ENCODE results near the gene DUSP3.

DUSP3 gene

DNA sequence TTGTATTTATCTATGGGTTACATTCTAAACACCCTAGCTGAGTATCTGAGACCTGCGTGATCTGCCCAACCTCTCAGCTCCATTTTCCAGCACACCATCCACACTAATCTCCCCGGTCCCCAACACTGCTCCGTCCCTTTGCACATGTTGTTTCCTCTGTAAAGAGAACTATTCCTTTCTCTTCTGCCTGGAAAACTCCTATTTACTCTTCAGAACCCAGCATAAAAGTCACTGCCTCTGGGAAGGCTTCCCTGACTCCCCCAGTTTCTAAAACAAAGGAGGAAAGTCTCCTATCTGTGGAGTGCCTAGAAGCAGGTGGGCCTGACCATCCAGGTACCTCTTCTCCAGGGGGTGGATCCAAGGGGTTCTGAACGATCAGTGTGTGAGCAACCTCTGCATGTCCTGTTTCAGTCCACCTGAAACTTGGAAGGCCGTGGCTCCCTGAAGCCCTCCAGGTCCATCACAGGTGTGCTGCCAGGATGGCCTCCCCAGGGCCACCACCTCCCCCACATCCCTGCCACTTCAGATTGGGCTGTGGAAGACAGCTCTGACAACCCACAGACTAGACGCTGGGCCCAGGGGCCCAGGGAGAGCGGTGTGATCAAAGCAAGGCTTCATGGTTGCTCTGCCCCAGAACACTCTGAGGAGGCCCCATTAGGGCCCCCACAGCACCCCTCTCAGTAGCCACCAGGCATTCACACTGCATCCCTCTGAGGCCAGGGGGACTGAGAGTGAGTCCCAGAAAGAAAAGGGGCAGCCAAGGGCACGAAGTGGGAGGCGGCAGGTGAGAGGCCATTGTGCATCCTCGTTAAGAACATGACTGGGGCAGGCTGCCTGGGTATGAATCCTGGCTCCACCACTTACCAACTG is 33.9 kb upstream of the DUSP3 start:
- TF ChIP-seq GATA2 (IDR thresholded peaks at IDR 0.05; ENCODE audit: low read depth, low read length) (no peak), GATA3 (IDR thresholded peaks at IDR 0.05; ENCODE audit: low read depth, low read length) (no peak)

GRCh38 chr17:43810823-43811222 is 32.0 kb upstream of the DUSP3 start:
- TF ChIP-seq GATA3 (IDR thresholded peaks at IDR 0.05; ENCODE audit: low read depth, low read length) (no peak), GATA2 (IDR thresholded peaks at IDR 0.05; ENCODE audit: low read depth, low read length) (no peak)

GRCh38 chr17:43810226-43810715 is 31.5 kb upstream of the DUSP3 start:
- no peak for TF ChIP-seq GATA3 (IDR thresholded peaks at IDR 0.05; ENCODE audit: low read depth, low read length)
- no peak for TF ChIP-seq GATA2 (IDR thresholded peaks at IDR 0.05; ENCODE audit: low read depth, low read length)

DNA sequence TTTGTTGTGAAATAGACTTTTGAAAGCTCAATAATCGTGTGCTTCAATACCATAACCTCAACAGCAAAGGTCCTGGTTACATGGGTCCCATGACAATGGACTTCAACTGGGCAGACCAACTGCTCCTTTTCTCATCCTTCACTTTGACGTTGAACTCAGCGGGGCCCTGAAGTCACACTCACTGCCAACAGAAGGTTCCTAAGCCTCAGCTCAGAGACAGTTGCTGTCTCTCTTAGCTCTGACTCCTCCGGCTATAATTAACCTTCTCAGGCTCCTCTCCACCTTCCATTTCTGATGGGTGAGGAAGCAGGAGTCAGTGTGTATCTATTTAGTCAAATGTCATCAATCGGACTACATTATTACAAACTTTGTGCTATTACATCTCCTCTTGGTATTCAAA is 30.3 kb upstream of the DUSP3 start:
- TF ChIP-seq GATA2 (IDR thresholded peaks at IDR 0.05; ENCODE audit: low read depth, low read length) (no peak), GATA3 (IDR thresholded peaks at IDR 0.05; ENCODE audit: low read depth, low read length) (no peak)

- TF ChIP-seq GATA2 (IDR thresholded peaks at IDR 0.05; ENCODE audit: low read depth, low read length), result no peak
- no peak for TF ChIP-seq GATA3 (IDR thresholded peaks at IDR 0.05; ENCODE audit: low read depth, low read length)
Measured at GRCh38 chr17:43808076-43808475, 29.3 kb upstream of the DUSP3 start.

DNA sequence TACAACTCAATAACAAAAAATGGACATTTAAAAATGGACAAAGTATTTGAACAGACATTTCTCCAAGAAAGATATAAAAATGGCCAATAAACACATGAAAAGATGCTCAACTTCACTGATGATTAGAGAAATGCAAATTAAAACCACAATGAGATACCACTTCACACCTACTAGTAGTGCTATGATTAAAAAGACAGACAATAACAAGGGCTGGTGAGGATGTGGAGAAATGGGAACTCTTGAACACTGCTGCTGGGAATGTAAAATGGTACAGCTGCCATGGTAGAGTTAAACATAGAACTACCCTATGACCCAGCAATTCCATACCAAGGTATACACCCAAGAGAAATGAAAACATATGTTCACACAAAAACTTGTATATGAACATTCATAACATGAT is 26.3 kb upstream of the DUSP3 start:
- TF ChIP-seq GATA2 (IDR thresholded peaks at IDR 0.05; ENCODE audit: low read depth, low read length) (no peak), GATA3 (IDR thresholded peaks at IDR 0.05; ENCODE audit: low read depth, low read length) (no peak)

- no peak for TF ChIP-seq GATA3 (IDR thresholded peaks at IDR 0.05; ENCODE audit: low read depth, low read length)
- TF ChIP-seq GATA2 (IDR thresholded peaks at IDR 0.05; ENCODE audit: low read depth, low read length), result no peak
Measured at GRCh38 chr17:43803758-43804157, 25.0 kb upstream of the DUSP3 start.

DNA sequence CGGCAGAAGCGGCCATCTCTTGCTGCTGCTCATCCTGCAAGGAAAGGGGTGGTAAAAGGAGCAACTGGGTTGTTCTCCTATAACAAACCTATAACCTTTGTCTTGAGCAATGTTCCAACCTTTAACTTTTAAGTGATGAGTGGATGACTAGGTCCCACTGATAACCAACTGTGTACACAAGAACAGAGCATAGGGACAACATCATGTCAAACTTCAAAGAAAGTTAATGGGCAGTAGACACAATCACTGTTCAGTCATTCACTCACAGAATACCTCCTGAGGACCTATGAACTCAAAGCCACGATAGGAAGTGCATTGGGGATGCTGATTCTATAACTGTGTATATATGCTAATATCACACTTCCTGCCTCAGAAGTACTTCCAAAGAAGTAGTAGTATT is 23.1 kb upstream of the DUSP3 start:
- TF ChIP-seq GATA2 (IDR thresholded peaks at IDR 0.05; ENCODE audit: low read depth, low read length) (no peak), GATA3 (IDR thresholded peaks at IDR 0.05; ENCODE audit: low read depth, low read length) (no peak)

DNA sequence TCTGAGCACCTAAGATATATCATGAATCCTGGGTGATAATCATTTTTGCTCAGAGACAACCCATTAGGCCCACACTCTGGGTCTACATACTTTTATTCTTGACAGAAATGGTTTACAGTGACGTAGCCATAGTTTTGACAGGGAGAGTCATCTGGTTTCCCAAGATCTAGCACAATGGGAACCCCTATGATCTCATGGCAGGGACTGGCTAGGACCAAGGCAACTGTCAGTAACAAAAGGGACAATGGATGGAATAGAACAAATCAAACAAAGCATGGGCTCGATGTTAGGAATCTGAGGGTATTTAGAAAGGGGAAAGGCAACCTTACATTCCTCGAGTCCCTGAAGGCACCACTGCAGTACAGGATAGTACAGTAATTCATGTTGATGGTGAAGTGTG is 22.0 kb upstream of the DUSP3 start:
- TF ChIP-seq GATA3 (IDR thresholded peaks at IDR 0.05; ENCODE audit: low read depth, low read length) (no peak), GATA2 (IDR thresholded peaks at IDR 0.05; ENCODE audit: low read depth, low read length) (no peak)

DNA sequence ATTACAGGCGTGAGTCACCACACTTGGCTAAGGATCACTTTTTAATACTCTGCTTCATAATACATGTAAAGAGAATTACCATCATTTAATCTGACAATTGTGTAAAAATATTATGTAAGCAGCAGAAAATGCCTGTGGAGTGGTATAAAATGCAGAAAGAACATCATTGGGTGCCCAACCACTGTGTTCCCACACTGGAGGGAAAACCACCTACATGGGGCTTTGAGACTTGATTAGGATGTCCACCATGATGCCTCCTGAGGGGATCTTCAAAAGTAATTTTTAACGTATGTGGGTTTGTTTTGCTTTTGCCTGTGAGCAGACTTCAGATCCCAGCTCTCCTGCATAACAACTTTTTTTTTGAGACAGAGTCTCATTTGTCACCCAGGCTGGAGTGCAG is 20.3 kb upstream of the DUSP3 start:
- TF ChIP-seq GATA2 (IDR thresholded peaks at IDR 0.05; ENCODE audit: low read depth, low read length) (no peak), GATA3 (IDR thresholded peaks at IDR 0.05; ENCODE audit: low read depth, low read length) (no peak)

- TF ChIP-seq GATA3 (IDR thresholded peaks at IDR 0.05; ENCODE audit: low read depth, low read length), result no peak
- TF ChIP-seq GATA2 (IDR thresholded peaks at IDR 0.05; ENCODE audit: low read depth, low read length), result no peak
Measured at GRCh38 chr17:43791589-43791988, 12.8 kb upstream of the DUSP3 start.

DNA sequence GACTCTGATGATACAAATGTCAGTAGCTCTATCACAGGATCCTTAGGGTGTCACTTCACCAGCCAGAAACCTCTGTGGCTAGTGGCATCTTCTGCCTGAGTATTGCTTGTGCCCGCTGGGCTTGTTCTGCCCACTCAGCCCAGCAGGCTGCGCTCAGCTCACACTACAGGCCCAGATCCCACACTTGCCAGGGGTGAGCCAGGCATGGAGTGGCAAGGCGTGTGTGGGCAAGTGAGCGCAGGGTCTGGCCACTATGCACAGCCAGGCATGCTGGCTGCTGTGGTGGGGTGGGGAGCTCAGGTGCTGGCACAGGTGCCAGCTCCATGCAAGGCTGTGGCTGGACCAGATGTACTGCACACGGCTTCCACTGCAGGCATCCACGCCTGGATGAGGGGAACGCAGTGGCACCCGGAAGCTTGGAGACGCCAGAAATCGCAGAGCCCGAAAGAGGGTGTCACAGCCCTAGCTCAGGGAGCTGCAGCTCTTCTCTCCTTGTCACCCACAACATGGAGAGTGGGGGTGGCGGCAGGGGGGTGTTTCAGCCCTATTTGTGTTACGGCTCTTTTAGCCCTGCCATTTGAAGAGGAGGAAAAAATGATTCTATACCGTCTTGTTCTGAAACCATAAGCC is 11.6 kb upstream of the DUSP3 start:
- TF ChIP-seq GATA3 (IDR thresholded peaks at IDR 0.05; ENCODE audit: low read depth, low read length) (no peak), GATA2 (IDR thresholded peaks at IDR 0.05; ENCODE audit: low read depth, low read length) (no peak)

- TF ChIP-seq GATA3 (IDR thresholded peaks at IDR 0.05; ENCODE audit: low read depth, low read length), result no peak
- no peak for TF ChIP-seq GATA2 (IDR thresholded peaks at IDR 0.05; ENCODE audit: low read depth, low read length)
Measured at GRCh38 chr17:43789482-43789881, 10.7 kb upstream of the DUSP3 start.

- TF ChIP-seq GATA3 (IDR thresholded peaks at IDR 0.05; ENCODE audit: low read depth, low read length) (no peak), GATA2 (IDR thresholded peaks at IDR 0.05; ENCODE audit: low read depth, low read length) (no peak)
Measured at GRCh38 chr17:43788540-43788939, 9.8 kb upstream of the DUSP3 start.

- TF ChIP-seq GATA2 (IDR thresholded peaks at IDR 0.05; ENCODE audit: low read depth, low read length) (no peak), GATA3 (IDR thresholded peaks at IDR 0.05; ENCODE audit: low read depth, low read length) (no peak)
Measured at GRCh38 chr17:43787728-43788127, 9.0 kb upstream of the DUSP3 start.
